NCI-H128 (cell line): Measurements from ENCODE around the gene CACNA2D2.

ENCODE experiments used
- DNase-seq: peaks from one replicate; lab custom pipeline; 2025; ENCODE audit not compliant: unreplicated experiment; lab: John Stamatoyannopoulos, UW

The CACNA2D2 gene

GRCh38 chr3:50503504-50504342, at the start of gene CACNA2D2:
Gene CACNA2D2 (minus strand): TSS chr3:50503634. CDS start chr3:50503423, 211 bp downstream.
- DNase-seq = no peak

GRCh38 chr3:50552598-50552997, 49.2 kb upstream of the CACNA2D2 start:
- DNase-seq = no peak

GRCh38 chr3:50551681-50552435, 48.4 kb upstream of the CACNA2D2 start:
- DNase-seq = no peak

GRCh38 chr3:50551054-50551659, 47.7 kb upstream of the CACNA2D2 start:
- DNase-seq = no peak

GRCh38 chr3:50550079-50550736, 46.8 kb upstream of the CACNA2D2 start:
- DNase-seq = no peak

GRCh38 chr3:50549226-50549625, 45.8 kb upstream of the CACNA2D2 start:
- DNase-seq = no peak

GRCh38 chr3:50545781-50546180, 42.3 kb upstream of the CACNA2D2 start:
- no peak for DNase-seq

- peak; percentile 25 for DNase-seq
These were observed 39.0 kb upstream of the CACNA2D2 start for GRCh38 chr3:50542177-50543034.

- DNase-seq = no peak
These were observed 36.2 kb upstream of the CACNA2D2 start for GRCh38 chr3:50539356-50540286.

GRCh38 chr3:50537421-50538129, 34.1 kb upstream of the CACNA2D2 start:
- DNase-seq = no peak

GRCh38 chr3:50536471-50537180, 33.2 kb upstream of the CACNA2D2 start:
- DNase-seq = no peak

GRCh38 chr3:50534681-50535330, 31.4 kb upstream of the CACNA2D2 start:
- no peak for DNase-seq

GRCh38 chr3:50533807-50534461, 30.5 kb upstream of the CACNA2D2 start:
- DNase-seq = no peak

- DNase-seq = no peak
These were observed 29.9 kb upstream of the CACNA2D2 start for GRCh38 chr3:50533316-50533715.

- DNase-seq = no peak
These were observed 28.8 kb upstream of the CACNA2D2 start for GRCh38 chr3:50532062-50532705.

GRCh38 chr3:50531201-50531600, 27.8 kb upstream of the CACNA2D2 start:
- no peak for DNase-seq
